ENCODE data around the gene PTPN20. TPM values are rescaled to one million over a fixed set of nuclear protein-coding genes. Genes with fewer than 3 reads are reported as not detected.

Gene PTPN20
- total and polyA plus RNA-seq, 2 of the 8 experiments (the other 6 are each of a cell fraction or from before 2014, with no cell fraction given), result not detected

DNA sequence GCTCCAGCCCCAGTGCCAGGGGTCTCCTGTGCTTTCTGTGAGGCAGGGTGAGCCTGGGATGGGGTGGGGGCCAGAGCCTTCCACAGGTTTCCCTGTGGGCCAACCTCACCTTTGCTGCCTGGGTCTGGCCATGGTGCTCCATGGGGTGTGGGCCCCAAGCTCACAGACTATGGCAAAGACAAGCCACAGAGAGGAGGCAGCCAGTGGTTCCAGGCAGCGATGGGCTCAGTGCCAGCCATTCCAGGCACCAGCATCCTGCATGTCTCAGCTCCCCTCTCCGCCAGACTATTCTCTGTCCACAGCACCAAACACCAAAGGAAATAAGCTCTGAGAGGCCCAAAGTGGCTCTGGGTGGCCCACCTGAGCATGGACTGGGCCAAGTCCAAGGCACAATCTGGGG lies 133.5 kb downstream of the PTPN20 start:
- H3K9ac ChIP-seq (replicated peaks in 1 of 4; ENCODE audit: extremely low read depth in 1 of 4, low read depth in 3 of 4, low read length in 3 of 4), result no peak overlapping the region
- DNase-seq (ENCODE audit: low read depth in 1 of 2, low spot score in 2 of 2) (no peak), FAIRE-seq (no peak)
- H3K23me2 ChIP-seq (ENCODE audit: low read depth, low read length), result no peaks in the 10 kb centered on the region
- H2BK12ac ChIP-seq (ENCODE audit: low read depth, low read length), result no peak overlapping the region
- H4K91ac ChIP-seq (replicated peaks; ENCODE audit: insufficient read length, low read length), result no peak overlapping the region
- H3K36me3 ChIP-seq (ENCODE audit: control insufficient read depth in 2 of 4, insufficient read depth in 4 of 4, low read length in 3 of 4), result no peaks in the 10 kb centered on the region
- H3K14ac ChIP-seq (ENCODE audit: insufficient read length), result no peak overlapping the region
- no peak overlapping the region; the same call in 1 of the 2 replicates for H2AFZ ChIP-seq (ENCODE audit: low read length)
- H3K4ac ChIP-seq (replicated peaks; ENCODE audit: insufficient read length, low read depth, low read length), result no peak overlapping the region
- H3K9me3 ChIP-seq (ENCODE audit: insufficient read depth in 2 of 2, low read depth in 1 of 2, low read length in 1 of 2), result no peaks in the 10 kb centered on the region
- H3K23ac ChIP-seq (ENCODE audit: insufficient read length), result no peak overlapping the region
- no peak overlapping the region for H2AK5ac ChIP-seq (ENCODE audit: low read depth, low read length)
- no peak overlapping the region for H3K4me3 ChIP-seq (ENCODE audit: extremely low read depth in 1 of 4, insufficient read depth in 2 of 4, low read depth in 3 of 4, low read length in 4 of 4)
- H4K5ac ChIP-seq (ENCODE audit: insufficient read length, low read depth, low read length), result no peak overlapping the region
- H3K18ac ChIP-seq (ENCODE audit: extremely low read depth, low read length), result no peak overlapping the region
- H4K20me1 ChIP-seq (replicated peaks in 1 of 2; ENCODE audit: control insufficient read depth in 1 of 2, insufficient read depth in 2 of 2, low read length in 2 of 2), result no peaks in the 10 kb centered on the region
- H2BK120ac ChIP-seq (replicated peaks; ENCODE audit: low read depth, low read length), result no peak overlapping the region
- no peak overlapping the region for H2BK20ac ChIP-seq (ENCODE audit: low read length)
- ChIA-PET CTCF (ENCODE audit: partially characterized antibody) (interaction anchor here (1.0 to 12.1 kb wide), 8 partner anchors 12 to 355 kb away, joined by 3 to 201 read pairs (median 18); no protein-coding TSS in a partner anchor), POLR2A (ENCODE audit: partially characterized antibody) (no interaction called here)
- no peak overlapping the region for H2BK15ac ChIP-seq (ENCODE audit: low read length)
- no peak overlapping the region for H2BK5ac ChIP-seq (ENCODE audit: low read depth, low read length)
- no peaks in the 10 kb centered on the region for H3K27me3 ChIP-seq (replicated peaks in 1 of 4; ENCODE audit: control insufficient read depth in 3 of 4, extremely low read depth in 1 of 4, insufficient read depth in 3 of 4, low read length in 3 of 4)
- no peaks in the 10 kb centered on the region for H3K79me2 ChIP-seq (ENCODE audit: control insufficient read depth in 1 of 2, insufficient read depth in 2 of 2, low read length in 2 of 2)
- 92% methylated on average over 2 of the region's 2 CpGs; no CpG with 5 or more reads in 1 of the 2 experiments for WGBS, 2 experiments (ENCODE audit: extremely low coverage in 1 of 2, insufficient coverage in 1 of 2, insufficient read length in 1 of 2, insufficient replicate concordance in 2 of 2, low coverage in 1 of 2, low lambda C conversion rate in 2 of 2, missing lambda C conversion rate in 1 of 2)
- peaks cover 0 to 2% (median 0%) of the 10 kb centered on the region in 4 experiments; a peak in 1 of 7 replicates for H3K4me1 ChIP-seq (replicated peaks in 1 of 4; ENCODE audit: control insufficient read depth in 3 of 4, insufficient read depth in 4 of 4, low read length in 3 of 4)
- no peak overlapping the region for H3K56ac ChIP-seq (replicated peaks; ENCODE audit: insufficient read length, low read depth, low read length)
- H3K79me1 ChIP-seq (ENCODE audit: low read depth, low read length), result no peaks in the 10 kb centered on the region
- no peak overlapping the region for H3K27ac ChIP-seq (ENCODE audit: low read depth, low read length)
- no peak overlapping the region for H4K8ac ChIP-seq (ENCODE audit: extremely low read depth, insufficient read depth, low read length)
- no peak overlapping the region for H3K4me2 ChIP-seq (ENCODE audit: insufficient read depth in 1 of 2, low read depth in 2 of 2, low read length in 2 of 2)
- no peak for TF ChIP-seq MAFK (IDR thresholded peaks at IDR 0.05; ENCODE audit: low read depth, low read length)
- TF ChIP-seq TCF12 (IDR thresholded peaks at IDR 0.05; ENCODE audit: low read depth, low read length), result no peak
- no peak for TF ChIP-seq SP4 (IDR thresholded peaks at IDR 0.05; ENCODE audit: low read length)
- no peak for TF ChIP-seq RAD21 (IDR thresholded peaks at IDR 0.05 in 1 of 2, conservative IDR thresholded peaks at IDR 0.05 in 1 of 2; ENCODE audit: low read depth in 2 of 2, low read length in 2 of 2)
- TF ChIP-seq RBBP5 (IDR thresholded peaks at IDR 0.05; ENCODE audit: borderline replicate concordance, low read depth, low read length), result no peak
- no peak for TF ChIP-seq SAP30 (IDR thresholded peaks at IDR 0.05; ENCODE audit: insufficient read depth, insufficient replicate concordance, low read length)
- TF ChIP-seq PHF8 (conservative IDR thresholded peaks at IDR 0.05; ENCODE audit: low read depth, low read length), result no peak
- TF ChIP-seq BACH1 (IDR thresholded peaks at IDR 0.05; ENCODE audit: low read length), result no peak
- TF ChIP-seq EP300 (IDR thresholded peaks at IDR 0.05; ENCODE audit: borderline replicate concordance in 1 of 2, low read depth in 2 of 2, low read length in 2 of 2), result no peak
- TF ChIP-seq SUZ12 (IDR thresholded peaks at IDR 0.05; ENCODE audit: low read length), result no peak
- TF ChIP-seq CEBPB (IDR thresholded peaks at IDR 0.05; ENCODE audit: low read depth, low read length), result no peak
- no peak for TF ChIP-seq CTBP2 (IDR thresholded peaks at IDR 0.05; ENCODE audit: borderline replicate concordance, insufficient read depth, insufficient read length, low read length)
- TF ChIP-seq RNF2 (IDR thresholded peaks at IDR 0.05; ENCODE audit: borderline replicate concordance, low read depth, low read length, missing control alignments, poor library complexity, severe bottlenecking), result no peak
- no peak for TF ChIP-seq SIRT6 (IDR thresholded peaks at IDR 0.05; ENCODE audit: low read length)
